HG03135 (cell line): ENCODE data around the gene MYO5C.
A peak's percentile ranks its signal among the peaks of the same experiment; 100 is the strongest.

Source experiments
- ATAC-seq: cut with Tn5 transposase; IDR thresholded peaks from one replicate; pipeline ENCODE4 v1.9.1; 2021; ENCODE audit warnings: mild to moderate bottlenecking, moderate library complexity; ENCODE audit not compliant: unreplicated experiment

Gene MYO5C

GRCh38 chr15:52278636-52279367 is 16.8 kb downstream of the MYO5C start:
- no peak for ATAC-seq

DNA sequence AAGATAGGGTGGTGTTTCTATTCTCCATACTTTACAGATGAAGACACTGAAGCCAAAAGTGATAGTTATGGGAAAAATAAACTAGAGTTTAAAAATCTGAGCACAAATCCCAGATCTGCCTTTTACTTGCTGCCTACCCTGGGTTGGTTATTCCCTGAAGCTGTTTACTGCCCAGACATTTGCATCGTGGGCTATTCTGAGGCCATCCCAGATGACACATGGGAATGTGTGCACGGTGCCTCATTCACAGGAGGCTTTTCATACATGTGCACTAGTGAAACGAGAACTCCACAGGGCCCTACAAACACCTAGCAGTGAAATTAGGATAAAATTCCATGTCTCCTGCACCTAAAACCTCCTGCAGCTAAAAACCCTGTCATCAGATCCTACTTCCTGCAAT is 17.5 kb downstream of the MYO5C start:
- ATAC-seq = no peak

- ATAC-seq = no peak
Measured at GRCh38 chr15:52277575-52277974, 18.0 kb downstream of the MYO5C start.

DNA sequence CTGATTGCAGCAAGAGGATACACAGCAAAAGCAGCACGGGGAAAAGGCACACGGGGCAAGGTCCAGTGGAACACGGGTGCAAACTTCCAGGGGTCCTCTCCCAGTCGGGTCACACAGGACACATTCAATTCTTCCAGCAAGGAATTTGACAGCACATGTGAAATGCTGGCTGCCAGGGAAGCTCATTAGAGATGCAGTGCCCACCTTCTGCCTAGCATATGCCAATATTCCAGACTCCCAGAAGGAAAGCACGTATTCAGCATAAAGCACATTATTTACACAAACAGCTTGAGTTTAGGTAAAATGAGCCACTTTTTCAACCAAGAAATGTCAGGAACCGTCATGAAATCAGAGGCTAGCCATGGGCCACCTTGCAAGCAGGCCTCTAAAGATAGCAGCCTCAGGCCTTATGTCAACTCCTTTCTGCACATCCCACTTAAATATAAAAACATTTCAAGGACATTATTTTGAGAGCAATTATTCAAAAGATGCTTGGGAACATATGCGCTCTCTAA is 19.3 kb downstream of the MYO5C start:
- ATAC-seq = no peak

DNA sequence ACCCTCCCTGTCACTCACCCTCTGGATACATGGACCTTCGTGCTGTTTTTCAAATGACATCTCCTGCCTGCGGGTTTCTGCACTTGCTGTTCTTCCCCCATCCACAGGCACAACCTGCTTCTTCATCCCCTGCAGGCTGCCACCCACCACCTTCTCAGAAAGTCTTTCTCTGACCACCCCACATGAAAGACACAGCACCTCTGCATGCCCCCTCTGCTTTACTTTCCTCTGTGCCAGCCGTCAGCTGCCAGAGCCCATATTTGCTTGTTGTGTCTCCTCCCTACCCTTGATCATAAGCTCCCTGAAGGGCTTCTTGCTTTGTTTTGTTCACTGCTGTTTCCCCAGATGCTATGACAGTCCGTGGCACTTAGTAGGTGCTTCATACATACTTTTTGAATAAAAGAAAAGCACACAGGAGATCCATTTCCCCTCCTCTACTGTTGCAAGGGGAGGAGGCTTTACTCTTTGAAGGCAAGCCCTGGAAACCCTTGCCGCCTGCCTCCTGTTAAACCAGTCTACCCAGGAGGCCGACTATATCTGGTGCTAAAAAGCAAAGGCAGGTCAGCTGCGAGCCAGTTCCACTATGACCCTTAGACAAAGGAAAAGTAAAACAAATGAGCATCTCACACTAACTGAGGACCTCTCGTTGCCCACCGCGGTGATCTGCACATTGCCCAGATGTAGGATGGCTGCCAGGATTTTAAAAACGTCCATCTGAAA is 31.9 kb downstream of the MYO5C start:
- no peak for ATAC-seq

DNA sequence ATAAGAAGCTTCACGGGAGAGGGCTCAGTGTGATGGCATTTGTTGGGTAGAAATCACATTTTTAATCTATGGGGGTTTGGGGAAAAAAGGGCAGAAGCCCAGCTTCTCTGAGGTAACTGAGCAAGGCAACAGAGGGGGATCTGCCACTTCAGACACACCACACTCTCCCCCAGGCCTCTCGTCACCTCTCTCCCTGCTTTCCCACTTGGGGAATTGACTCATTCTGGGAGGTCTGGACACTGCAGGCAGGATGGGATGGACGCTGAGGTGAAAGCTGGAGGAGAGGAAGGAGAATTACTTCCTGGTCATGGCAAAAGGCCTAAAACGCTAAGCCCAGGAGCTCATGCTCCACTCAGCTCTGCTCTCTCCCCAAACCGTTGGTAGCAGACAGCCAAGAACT is 33.2 kb downstream of the MYO5C start:
- no peak for ATAC-seq

DNA sequence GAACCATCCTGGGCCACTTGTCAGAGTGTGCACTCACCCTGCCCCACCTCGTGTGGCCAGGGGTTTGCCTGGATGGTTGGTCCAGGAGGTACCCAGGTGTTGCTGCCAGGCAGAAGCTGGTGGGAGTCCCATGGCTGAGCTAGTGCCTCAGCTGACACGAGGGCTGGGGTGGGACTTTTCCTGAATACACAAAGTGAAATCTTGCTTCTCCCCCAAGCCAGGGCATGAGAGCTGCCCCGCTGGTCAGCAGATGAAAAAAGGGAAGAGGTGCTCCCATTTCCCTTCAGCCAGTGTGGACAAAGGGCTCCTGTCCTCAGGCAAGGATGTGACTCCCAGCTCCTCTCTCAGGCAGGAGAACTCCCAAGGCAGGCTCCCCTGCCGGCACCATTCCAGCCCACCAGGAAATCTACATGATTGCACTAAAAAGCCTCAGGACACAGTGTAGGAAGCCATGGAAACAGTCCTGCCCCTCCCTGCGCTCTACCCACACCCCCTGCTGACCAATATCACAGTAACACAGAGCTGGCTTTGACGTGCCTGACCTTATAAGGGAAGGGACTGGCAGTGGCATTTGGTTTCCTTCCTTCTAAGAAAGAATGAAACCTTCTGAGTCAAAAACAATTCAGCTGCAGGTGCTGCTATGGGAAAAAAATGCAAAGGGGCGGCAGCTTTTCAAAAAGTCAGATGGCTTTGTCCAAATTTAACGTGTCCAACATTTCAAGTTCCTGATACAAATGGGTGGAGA is 33.9 kb downstream of the MYO5C start:
- peak; percentile 99 for ATAC-seq

- no peak for ATAC-seq
Measured at GRCh38 chr15:52261026-52261425, 34.6 kb downstream of the MYO5C start.

DNA sequence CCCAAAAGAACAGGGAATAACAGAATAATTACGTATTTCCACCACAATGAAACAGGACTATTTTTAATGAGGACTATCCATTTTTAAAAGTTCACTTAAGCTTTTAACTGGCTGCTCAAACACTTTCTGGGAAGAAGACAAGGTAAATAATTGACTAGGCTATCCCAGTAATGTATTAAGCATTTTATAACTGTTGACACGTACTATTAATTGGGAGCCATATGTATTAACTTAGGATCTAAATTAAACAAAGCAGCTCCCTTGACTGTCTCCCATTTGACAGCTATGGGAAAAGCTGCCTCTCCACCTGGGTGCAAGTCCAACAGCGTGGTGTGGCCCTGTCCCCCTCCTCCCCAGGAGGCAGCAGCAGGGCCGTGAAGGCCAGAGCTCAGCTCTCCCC is 36.1 kb downstream of the MYO5C start:
- ATAC-seq = no peak

- ATAC-seq = no peak
Measured at GRCh38 chr15:52258461-52258860, 37.1 kb downstream of the MYO5C start.

GRCh38 chr15:52257734-52258062 is 37.9 kb downstream of the MYO5C start:
- no peak for ATAC-seq

- ATAC-seq = no peak
Measured at GRCh38 chr15:52256930-52257733, 38.5 kb downstream of the MYO5C start.

- no peak for ATAC-seq
Measured at GRCh38 chr15:52256366-52256765, 39.2 kb downstream of the MYO5C start.

DNA sequence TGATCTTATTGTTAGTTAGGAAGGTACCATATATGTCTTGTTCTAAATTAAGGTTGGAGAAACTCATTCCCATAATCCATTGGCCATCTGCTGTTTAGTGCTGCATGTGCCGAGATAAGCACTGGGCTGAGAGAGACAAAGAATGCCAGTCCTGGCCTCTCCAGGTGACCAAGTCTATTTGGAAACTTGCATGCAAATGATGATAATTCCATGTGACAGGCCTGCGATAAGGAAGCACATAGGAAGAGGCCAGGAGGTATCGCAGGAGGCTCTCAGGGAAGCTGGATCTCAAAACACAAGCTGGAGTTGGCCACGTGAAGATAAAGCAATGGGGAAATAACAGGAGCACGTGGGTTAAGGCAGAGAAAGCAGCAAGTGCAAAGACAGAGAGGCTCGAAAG is 39.7 kb downstream of the MYO5C start:
- no peak for ATAC-seq

DNA sequence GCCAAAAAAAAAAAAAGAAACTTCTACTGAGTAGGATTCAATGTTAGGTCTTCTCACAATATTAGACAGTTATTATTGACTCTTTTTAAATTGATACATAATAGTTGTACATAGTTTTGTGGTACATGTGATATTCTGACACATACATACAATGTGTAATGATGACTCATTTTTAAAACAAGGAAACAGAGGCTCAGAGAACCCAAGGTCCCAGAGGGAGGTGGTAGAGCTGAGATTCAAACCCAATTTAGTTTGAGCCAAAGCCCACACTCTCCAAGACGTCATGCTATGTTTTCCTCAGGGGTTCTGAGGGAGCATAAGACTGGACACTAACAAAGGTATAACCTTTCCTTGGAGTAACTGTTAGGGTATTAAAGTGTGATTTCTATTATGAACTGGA is 40.6 kb downstream of the MYO5C start:
- no peak for ATAC-seq

- no peak for ATAC-seq
Measured at GRCh38 chr15:52254391-52254790, 41.2 kb downstream of the MYO5C start.

GRCh38 chr15:52252781-52253180 is 42.8 kb downstream of the MYO5C start:
- no peak for ATAC-seq

DNA sequence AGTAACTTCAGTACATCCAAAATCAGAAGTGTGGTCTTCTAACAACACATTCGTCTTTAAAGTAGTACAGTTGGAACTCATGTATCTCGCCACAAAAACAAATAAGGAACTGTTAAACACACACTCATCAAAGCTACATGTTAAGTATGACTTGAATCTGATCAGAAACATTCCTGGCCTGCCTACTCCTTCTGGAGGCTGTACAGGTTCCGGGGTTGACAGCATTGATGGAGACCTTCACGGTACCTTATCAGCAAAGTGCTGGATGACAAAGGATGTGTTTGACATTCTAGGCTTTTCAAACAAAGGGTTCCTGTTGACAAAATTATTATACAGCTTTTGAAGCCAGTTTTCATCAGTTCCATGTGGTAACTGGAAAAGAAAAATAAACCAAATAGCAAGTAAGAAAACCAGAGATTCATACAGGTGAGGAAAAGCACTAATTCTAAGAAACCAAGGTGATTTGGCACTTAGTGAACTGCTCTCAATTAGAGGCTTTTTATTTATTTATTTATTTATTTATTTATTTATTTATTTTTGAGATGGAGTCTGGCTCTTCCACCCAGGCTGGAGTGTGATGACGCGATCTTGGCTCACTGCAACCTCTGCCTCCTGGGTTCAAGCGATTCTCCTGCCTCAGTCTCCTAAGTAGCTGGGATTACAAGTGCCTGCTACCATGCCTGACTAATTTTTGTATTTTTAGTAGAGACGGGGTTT is 44.3 kb downstream of the MYO5C start:
- no peak for ATAC-seq

- no peak for ATAC-seq
Measured at GRCh38 chr15:52247461-52247860, 48.1 kb downstream of the MYO5C start.

DNA sequence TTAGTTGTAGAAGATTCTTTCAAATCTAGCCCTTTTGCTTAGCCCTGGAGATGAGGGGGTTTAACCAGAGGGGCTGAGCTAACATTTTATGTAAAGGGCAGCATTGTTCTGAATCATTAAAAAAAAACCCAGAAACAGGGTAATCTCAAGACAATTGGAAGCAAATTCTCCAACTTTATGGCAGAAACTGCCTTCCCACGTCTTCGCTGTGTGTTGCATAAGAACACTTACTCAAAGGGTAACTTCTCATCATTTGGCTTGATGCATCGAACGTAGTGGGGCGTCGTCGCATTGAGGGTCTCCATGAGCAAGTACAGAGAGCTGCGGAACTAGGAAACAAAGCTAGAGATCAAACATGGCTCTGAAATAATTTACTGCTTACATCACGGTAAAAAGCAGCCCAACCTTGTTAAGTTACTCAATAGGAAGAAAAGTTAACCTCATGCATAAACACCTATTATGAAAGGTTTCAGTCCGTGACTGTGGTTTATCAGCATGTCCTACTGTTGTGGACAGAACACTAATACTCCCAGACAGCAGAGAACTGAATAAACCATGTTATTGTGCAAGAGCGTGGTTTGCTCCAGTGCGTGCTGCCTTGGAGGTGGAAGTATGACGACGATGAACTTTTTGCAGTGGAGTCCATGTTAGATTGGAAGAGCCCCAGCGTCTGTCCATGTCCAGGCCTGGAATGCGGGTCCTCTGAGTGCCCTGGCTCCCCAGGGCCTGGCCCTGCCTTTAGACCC is 48.7 kb downstream of the MYO5C start:
- no peak for ATAC-seq
